Mucosa of stomach (tissue), 1 donor: Measurements from ENCODE around the gene CSH2.

Source experiments
- H3K27me3 ChIP-seq: one replicate; pipeline ENCODE4 v1.7.0; 2013; ENCODE audit warnings: mild to moderate bottlenecking, low read length; ENCODE audit not compliant: control insufficient read depth, insufficient read depth
- H3K36me3 ChIP-seq: one replicate; pipeline ENCODE4 v1.7.0; 2013; ENCODE audit warnings: low read length; ENCODE audit not compliant: control insufficient read depth, insufficient read depth
- H3K4me1 ChIP-seq: one replicate; pipeline ENCODE4 v1.7.0; 2013; ENCODE audit warnings: mild to moderate bottlenecking, low read length; ENCODE audit not compliant: control insufficient read depth, insufficient read depth
- H3K4me3 ChIP-seq: one replicate; pipeline ENCODE4 v1.7.0; 2013; ENCODE audit warnings: low read length
- H3K9ac ChIP-seq: one replicate; pipeline ENCODE4 v1.7.0; 2013; ENCODE audit warnings: mild to moderate bottlenecking, low read length, moderate library complexity
- H3K9me3 ChIP-seq: one replicate; pipeline ENCODE4 v1.7.0; 2013; ENCODE audit warnings: mild to moderate bottlenecking, low read length, moderate library complexity; ENCODE audit not compliant: control insufficient read depth
- donor health status: Pancreatic carcinoma.

Gene CSH2

DNA sequence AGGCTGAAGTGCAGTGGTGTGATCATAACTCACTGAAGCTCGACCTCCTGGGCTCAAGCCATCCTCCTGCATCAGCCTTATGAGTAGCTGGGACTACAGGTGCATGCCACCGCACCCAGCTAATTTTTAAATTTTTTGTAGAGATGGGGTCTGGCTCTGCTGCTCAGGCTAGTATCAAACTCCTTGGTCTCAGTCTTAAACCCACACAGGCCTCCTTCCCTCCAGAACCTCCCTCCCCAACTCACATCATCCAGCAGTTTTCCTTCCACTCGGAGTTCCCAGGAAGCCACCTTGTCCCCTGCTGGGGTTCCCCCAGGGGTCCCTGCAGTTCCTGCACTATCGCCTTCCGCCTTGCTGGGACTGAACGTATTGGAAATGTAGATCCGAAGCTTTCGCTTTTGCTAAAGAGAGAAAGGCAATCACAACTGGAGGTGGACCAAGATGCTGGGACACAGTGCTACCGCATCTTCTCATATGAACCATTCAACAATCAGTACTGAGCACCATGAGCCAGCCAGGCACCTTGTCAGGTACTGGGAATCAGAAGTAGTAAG is 38.2 kb downstream of the CSH2 start:
- Histone ChIP-seq H3K9me3 (no peaks in the 10 kb centered on the region), H3K27me3 (no peaks in the 10 kb centered on the region), H3K36me3 (peaks cover 25% of the 10 kb centered on the region), H3K9ac (no peak overlapping the region), H3K4me1 (peaks cover 24% of the 10 kb centered on the region), H3K4me3 (no peak overlapping the region)

DNA sequence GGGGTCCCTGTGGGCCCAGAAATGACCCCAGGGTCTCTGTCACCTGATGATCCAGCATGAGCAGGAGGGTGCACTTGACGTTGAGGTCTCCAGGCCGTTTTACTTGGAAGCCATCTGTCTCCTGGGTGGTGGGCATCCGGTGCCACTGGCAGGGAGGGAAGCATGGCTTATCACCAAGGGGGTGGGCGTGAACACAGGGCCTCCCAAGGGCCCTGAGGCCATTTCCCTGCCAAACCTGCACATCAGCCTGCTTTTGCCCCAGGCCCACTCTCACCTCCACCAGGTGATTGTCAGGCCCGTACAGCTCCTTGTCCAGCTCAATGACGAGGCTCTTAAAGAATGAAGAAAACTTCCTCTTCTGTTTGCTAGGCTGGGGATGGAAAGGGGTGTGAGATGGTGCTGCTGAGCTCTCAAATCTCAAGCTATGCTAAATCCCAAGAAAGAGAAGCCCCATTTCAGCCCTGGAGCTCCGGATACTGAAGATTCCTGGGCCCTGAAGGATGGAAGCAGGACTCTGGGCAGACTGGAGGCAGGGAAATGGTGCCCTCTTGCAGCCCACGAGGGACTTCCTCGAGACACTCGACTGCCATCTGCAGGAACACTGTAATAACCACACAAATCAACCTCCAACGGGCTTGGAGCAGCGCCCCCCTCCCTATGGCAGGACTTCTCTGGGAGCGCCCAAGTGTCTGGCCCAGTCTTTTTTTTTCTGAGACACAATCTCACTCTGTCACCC is 38.9 kb downstream of the CSH2 start:
- Histone ChIP-seq H3K9me3 (no peaks in the 10 kb centered on the region), H3K27me3 (no peaks in the 10 kb centered on the region), H3K9ac (no peak overlapping the region), H3K36me3 (peaks cover 25% of the 10 kb centered on the region), H3K4me1 (peaks cover 18% of the 10 kb centered on the region), H3K4me3 (no peak overlapping the region)

DNA sequence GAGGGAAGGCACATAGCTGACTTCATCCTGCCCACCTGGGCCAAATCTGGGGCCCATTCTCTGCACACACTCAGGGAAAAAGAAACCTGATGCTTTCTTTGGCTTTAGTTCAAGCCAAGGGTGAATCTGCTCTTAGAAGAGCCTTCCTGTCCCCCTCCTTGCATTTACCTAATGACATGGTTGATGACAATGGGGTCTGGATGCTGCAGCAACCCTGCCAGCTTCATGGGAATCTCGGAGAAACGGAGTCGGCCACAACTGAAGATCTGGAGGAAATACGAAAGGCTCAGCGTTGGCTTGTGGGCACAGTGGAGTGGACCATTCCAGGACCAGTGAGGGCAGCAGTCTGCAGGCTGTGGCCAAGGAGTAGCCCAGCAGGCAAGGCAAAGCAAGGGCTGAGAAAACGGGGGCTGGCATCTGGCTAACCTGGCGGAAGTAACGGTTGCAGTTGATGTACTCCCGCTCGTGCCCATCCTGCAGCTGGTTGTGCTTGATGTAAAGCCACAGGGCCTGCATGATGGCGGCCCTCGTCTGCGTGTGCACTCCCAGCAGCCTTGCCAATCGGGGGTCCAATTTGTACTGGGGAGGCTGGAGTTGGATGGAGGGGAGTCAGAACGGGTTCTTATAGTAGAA is 39.6 kb downstream of the CSH2 start:
- H3K4me1 ChIP-seq = peaks cover 11% of the 10 kb centered on the region

DNA sequence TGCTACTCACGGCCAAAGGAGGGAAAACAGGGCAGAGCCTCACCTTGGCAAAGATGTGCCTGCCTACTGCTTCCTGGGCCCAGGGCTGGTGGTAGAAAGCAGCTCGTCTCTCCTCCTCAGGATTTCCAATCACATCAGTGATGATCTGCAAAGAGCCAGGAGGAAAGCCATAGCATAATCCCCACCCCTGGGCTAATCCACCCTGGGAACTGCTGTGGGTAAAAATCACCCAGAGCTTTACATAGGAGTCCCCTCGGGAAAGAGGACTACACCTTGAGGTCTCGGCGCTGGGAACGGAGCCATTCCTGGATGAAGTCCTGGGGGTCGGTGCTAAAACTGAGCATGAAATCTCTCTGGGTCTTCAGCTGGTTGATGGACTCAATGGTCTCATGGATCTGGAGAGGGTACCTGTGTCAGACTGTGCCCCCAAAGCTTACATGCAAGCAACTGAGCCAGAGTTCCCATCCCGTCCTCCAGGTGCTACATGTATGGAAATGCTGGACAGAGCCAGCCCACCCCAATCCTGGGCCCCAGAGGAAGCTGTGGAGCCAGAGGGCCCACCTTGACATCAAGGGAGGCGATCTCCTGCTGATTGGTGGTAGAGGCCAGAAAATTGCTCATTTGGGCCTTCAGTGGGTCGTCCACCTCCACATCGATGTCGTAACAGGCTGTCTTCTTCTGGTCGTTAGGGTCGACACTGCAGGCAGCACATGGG is 40.3 kb downstream of the CSH2 start:
- H3K36me3 ChIP-seq = peaks cover 25% of the 10 kb centered on the region
- H3K9ac ChIP-seq = no peak overlapping the region
- H3K27me3 ChIP-seq = no peaks in the 10 kb centered on the region
- H3K4me3 ChIP-seq = no peak overlapping the region
- no peaks in the 10 kb centered on the region for H3K9me3 ChIP-seq
- peaks cover 11% of the 10 kb centered on the region for H3K4me1 ChIP-seq

More for the DNA sequence above, 39.6 kb downstream of the CSH2 start:
- peaks cover 25% of the 10 kb centered on the region for H3K36me3 ChIP-seq
- no peak overlapping the region for H3K4me3 ChIP-seq
- no peaks in the 10 kb centered on the region for H3K9me3 ChIP-seq
- no peak overlapping the region for H3K9ac ChIP-seq
- no peaks in the 10 kb centered on the region for H3K27me3 ChIP-seq

DNA sequence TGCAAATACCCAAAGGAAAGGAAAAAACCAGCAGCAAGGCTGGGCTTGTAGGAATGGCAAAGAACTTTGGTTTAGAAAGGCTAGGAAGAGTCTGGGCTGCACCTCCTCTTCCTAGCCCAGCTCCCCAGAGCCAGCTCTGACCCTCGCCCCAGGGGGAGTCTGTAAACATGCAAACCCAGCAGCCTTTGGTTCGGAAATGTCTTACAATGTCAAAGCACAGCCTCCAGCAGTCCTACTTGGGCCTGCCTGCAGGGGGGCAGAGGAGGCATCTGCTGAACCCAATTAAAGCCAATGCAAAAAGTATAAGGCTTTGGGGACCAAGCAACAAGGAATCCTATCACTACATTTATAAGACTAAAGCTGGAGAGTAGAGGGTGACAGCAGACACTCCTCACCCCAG is 41.0 kb downstream of the CSH2 start:
- Histone ChIP-seq H3K4me1 (peaks cover 10% of the 10 kb centered on the region), H3K4me3 (no peak overlapping the region), H3K36me3 (peaks cover 25% of the 10 kb centered on the region), H3K9ac (no peak overlapping the region), H3K9me3 (no peaks in the 10 kb centered on the region), H3K27me3 (no peaks in the 10 kb centered on the region)

DNA sequence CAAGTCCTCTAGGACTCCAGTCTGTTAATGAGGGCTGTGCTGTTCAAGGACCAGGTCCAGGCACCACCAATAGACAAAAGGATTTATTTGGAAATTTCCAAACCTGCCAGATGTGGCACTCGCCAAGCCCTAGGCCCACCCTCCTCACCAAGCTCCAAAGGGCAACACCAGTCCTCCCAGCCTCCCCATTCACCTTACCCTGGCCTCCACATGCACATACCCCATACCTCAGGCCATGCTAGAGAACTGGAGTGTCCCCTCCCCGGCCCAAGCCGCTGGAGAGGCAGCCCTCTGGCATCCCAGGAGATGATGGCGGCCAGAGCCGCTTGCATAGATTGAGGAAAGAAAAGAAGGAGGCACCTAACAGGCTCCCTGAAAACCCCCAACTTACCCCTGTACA is 41.5 kb downstream of the CSH2 start:
- Histone ChIP-seq H3K9ac (no peak overlapping the region), H3K4me1 (peaks cover 10% of the 10 kb centered on the region), H3K27me3 (no peaks in the 10 kb centered on the region), H3K9me3 (no peaks in the 10 kb centered on the region), H3K36me3 (peaks cover 25% of the 10 kb centered on the region), H3K4me3 (no peak overlapping the region)

DNA sequence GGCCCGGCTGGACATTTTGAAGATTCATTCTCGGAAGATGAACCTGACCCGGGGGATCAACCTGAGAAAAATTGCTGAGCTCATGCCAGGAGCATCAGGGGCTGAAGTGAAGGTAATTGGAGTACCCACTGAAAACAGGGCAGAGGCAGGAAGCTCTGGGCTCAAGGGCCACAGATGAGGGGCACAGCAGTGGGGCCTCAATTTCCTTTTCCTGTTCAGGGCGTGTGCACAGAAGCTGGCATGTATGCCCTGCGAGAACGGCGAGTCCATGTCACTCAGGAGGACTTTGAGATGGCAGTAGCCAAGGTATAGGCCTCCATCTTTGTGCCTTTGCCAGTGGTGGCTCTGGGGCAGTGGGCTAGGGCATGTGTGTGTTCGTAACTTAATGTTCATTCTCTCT is 42.0 kb downstream of the CSH2 start:
- H3K9me3 ChIP-seq = no peaks in the 10 kb centered on the region
- no peak overlapping the region for H3K4me3 ChIP-seq
- H3K9ac ChIP-seq = no peak overlapping the region
- no peaks in the 10 kb centered on the region for H3K27me3 ChIP-seq
- peaks cover 10% of the 10 kb centered on the region for H3K4me1 ChIP-seq
- H3K36me3 ChIP-seq = peaks cover 25% of the 10 kb centered on the region

DNA sequence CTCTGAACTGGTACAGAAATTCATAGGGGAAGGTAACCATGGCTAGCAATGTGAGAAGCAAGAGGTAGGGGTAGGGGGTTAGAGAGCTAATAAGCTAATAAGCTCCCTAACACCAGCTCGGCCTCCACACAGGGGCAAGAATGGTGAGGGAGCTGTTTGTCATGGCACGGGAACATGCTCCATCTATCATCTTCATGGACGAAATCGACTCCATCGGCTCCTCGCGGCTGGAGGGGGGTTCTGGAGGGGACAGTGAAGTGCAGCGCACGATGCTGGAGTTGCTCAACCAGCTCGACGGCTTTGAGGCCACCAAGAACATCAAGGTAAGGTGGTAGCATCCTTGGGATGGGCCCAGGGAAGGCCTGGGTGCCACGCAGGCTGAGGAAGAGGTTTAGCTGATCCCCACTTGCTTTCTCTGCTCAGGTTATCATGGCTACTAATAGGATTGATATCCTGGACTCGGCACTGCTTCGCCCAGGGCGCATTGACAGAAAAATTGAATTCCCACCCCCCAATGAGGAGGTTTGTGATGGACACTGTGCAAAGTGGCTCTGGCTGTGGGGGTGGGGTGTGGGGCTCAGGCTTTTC is 42.5 kb downstream of the CSH2 start:
- H3K4me1 ChIP-seq = peaks cover 13% of the 10 kb centered on the region
- no peak overlapping the region for H3K9ac ChIP-seq
- H3K27me3 ChIP-seq = no peaks in the 10 kb centered on the region
- no peak overlapping the region for H3K4me3 ChIP-seq
- H3K36me3 ChIP-seq = peaks cover 25% of the 10 kb centered on the region
- no peaks in the 10 kb centered on the region for H3K9me3 ChIP-seq

DNA sequence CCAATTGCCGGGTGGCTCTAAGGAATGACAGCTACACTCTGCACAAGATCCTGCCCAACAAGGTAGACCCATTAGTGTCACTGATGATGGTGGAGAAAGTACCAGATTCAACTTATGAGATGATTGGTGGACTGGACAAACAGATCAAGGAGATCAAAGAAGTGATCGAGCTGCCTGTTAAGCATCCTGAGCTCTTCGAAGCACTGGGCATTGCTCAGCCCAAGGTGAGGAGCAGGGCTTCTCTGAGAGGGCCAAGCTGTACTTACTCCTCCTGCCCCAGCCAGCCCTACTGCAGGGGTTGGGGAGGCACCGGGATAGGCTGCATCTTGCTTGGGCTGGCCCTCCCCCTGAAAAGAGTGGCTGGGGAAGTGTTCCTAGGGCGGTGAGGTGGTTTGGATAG is 43.2 kb downstream of the CSH2 start:
- peaks cover 19% of the 10 kb centered on the region for H3K4me1 ChIP-seq
- H3K9me3 ChIP-seq = no peaks in the 10 kb centered on the region
- no peak overlapping the region for H3K9ac ChIP-seq
- H3K27me3 ChIP-seq = no peaks in the 10 kb centered on the region
- H3K4me3 ChIP-seq = no peak overlapping the region
- H3K36me3 ChIP-seq = peaks cover 25% of the 10 kb centered on the region

DNA sequence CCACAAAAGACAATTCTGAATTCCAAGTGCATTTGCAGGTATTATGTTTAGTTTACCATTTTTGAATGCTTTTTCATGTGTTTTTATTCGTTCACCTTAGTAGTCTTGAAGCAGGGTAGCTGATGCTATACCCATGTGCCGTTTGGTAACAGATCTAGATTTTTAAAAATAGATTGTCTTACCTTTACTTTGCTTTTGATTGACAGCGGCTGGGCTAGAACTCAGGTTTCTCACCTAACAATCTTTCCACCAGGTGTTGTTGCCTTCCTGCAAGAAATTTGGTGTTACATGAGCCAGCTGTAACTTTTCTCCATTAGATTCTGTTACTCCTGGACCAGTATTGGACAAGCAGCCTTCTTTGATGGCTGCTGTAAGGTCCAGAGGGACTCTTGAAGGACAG is 44.5 kb downstream of the CSH2 start:
- H3K9ac ChIP-seq = no peak overlapping the region
- H3K9me3 ChIP-seq = no peaks in the 10 kb centered on the region
- no peak overlapping the region for H3K4me3 ChIP-seq
- peaks cover 32% of the 10 kb centered on the region for H3K36me3 ChIP-seq
- no peaks in the 10 kb centered on the region for H3K27me3 ChIP-seq
- peaks cover 19% of the 10 kb centered on the region for H3K4me1 ChIP-seq

DNA sequence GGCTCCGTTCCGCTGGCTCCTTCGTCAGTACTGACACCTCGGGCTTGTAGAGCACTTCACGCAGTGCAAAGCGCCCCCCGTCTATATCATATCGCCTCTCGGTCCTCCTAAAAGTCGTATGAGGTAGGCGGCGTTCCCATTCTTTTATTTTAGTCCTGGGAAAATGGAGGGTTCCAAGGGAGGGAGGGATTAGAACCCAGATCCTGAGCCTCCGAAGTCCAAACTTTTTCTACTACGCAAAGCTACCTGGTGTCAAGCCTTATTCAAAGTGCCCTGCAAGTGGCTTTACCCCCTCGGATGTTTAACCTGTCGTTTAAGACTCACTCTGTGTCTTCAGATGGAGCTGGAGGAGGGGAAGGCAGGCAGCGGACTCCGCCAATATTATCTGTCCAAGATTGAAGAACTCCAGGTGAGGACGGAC is 45.7 kb downstream of the CSH2 start:
- Histone ChIP-seq H3K36me3 (peaks cover 24% of the 10 kb centered on the region), H3K9ac (peak overlapping the region; percentile 85), H3K27me3 (no peaks in the 10 kb centered on the region), H3K9me3 (no peaks in the 10 kb centered on the region), H3K4me3 (peak overlapping the region; percentile 90), H3K4me1 (peaks cover 19% of the 10 kb centered on the region)
